SKM-1 treated with dmso at 0.1 percent for 144 hours (cell line): ENCODE results near the gene MRPS24.
A peak's percentile ranks its signal among the peaks of the same experiment; 100 is the strongest.
"Not testable (repeated sequence)": the region's sequence is repeated elsewhere in the genome, so short reads cannot be mapped to it uniquely, and the experiment has no call there.

ENCODE experiments used
- DNase-seq: peaks from one replicate; lab custom pipeline; 2025; ENCODE audit not compliant: unreplicated experiment; lab: John Stamatoyannopoulos, UW

The MRPS24 gene

GRCh38 chr7:43869006-43869866, at the start of gene MRPS24:
TSS of gene MRPS24 (minus strand) at chr7:43869517. CDS start at chr7:43869495, 22 bp downstream.
- DNase-seq, result peak; percentile 94

DNA sequence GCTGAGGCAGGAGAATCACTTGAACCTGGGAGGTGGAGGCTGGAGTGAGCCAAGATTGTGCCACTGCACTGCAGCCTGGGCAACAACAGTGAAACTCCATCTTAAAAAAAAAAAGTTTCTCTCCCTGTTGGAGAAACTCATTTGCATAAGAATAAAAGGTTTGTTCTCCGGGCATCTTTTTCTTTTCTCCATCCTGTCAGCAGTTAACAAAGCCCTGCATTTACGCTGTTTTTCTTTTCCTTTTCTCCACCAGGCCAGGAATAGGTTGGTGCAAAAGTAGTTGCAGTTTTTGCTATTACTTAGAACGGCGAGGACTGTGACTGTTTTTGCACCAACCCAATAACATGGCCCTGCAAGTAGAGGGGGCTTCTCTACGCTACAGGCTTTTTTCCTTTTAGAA, 46.6 kb upstream of the MRPS24 start:
- DNase-seq, result no peak

- DNase-seq, result no peak
These were observed 45.5 kb upstream of the MRPS24 start for GRCh38 chr7:43914795-43915194.

GRCh38 chr7:43906331-43907010, 37.2 kb upstream of the MRPS24 start, which contains the start of gene URGCP:
TSS of gene URGCP (minus strand) at chr7:43906596. CDS start at chr7:43906575, 21 bp downstream.
- peak; percentile 14 for DNase-seq

- no peak for DNase-seq
These were observed 36.6 kb upstream of the MRPS24 start for GRCh38 chr7:43905956-43906330.

- DNase-seq, result no peak
These were observed 36.1 kb upstream of the MRPS24 start for GRCh38 chr7:43905209-43905946.

DNA sequence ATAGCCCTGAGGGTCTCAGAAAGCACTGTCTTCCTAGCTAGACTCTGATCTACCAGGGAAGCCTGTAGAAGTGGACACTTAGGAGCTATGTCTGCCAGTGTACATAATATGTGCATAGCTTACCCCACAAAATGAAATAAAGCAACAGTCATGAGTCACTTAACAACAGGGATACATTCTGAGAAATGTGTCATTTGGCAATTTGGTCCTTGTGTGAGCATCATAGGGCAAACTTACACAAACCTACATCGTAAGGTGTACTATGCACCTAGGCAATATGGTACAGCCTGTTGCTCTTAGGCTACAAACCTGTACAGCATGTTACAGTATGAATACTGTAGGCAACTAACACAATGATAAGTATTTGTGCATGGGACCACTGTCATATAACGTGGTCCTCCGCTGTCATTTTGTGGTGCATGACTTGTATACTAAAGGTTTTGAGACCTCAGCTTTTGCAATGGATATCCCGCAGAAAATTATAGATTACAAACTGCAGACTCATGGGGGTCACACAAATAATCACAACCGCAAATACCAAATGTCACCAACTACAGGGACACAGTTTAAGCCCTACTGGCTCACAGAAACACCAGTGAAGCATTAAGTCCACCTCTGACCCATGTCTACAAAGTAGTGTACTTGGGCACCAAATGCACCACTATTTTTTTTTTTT, 35.4 kb upstream of the MRPS24 start:
- DNase-seq, result no peak

GRCh38 chr7:43902542-43903054, 33.3 kb upstream of the MRPS24 start:
- no peak for DNase-seq

- not testable (repeated sequence) for DNase-seq
These were observed 29.3 kb upstream of the MRPS24 start for GRCh38 chr7:43898571-43898970.

DNA sequence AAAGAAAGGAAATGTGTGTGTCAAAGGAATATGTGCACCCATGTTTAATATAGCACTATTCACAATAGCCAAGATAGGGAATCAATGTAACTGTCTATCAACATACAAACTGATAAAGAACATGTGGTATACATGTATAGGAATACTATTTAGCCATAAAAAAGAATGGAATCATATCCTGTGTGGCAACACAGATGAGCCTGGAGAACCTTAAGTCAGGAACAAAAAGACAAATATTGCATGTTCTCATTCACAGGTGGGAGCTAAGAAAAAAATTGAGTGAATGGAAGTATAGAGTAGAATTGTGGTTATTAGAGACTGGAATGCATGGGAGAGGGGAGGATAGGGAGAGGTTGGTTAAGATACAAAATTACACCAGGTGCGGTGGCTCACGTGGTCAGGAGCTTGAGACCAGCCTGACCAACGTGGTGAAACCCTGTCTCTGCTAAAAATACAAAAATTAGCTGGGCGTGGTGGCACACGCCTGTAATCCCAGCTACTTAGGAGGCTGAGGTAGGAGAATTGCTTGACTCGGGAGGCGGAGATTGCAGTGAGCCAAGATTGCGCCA, 26.6 kb upstream of the MRPS24 start:
- DNase-seq, result no peak

DNA sequence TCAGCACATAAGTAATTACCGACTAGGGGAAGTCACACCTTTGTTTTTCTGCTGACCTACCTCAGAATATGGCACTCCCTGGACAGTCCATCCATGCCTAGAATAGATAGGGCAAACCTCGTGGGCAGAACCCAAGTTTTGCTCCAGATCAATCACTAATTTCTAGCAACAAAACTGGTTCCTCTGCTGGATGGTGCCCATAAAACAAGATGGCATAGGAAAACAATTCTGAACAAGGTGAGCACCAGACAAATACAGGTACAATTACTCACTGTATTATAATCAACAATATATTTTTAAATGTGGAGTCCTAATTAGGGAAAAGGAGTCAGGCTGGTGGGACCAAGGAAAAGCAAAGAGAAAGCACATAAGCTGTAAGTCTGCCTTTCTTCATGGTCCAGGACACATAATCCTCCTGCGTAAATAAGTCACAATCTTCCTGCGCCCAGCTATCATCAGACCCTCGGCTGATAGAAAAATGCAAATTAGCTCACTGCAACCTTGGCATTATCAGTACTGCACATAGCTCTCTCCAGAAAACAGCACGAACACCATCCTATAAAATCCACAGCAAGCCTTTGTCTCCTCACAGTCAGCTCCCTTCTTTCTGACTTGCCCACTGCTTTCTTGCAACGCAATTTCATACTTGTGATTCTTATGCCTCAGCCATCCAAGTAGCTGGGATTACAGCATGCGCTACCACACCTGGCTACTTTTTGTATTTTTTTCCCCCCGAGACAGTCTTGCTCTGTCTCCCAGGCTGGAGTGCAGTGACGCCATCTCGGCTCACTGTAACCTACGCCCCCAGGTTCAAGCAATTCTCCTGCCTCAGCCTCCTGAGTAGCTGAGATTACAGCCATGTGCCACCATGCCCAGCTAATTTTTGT, 22.0 kb upstream of the MRPS24 start:
- no peak for DNase-seq

DNA sequence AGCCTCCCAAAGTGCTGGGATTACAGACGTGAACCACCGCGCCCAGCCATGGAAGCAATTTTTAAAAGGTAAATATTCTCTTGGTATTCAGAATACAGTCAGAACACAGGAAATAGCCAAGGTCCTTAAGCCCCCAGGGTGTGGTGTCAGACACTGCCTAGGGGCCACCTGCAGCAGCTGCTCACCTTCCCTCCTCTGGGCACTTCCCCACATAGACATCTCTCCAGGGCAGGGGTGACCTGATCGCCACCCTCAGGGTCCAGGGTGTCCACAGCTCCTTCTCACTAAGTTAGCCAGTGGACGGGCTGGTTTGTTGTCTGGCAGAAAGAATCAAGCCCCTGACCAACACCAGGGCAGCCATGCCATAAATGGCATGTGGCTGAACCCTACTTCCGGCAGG, 21.2 kb upstream of the MRPS24 start:
- no peak for DNase-seq

GRCh38 chr7:43888993-43889945, 20.0 kb upstream of the MRPS24 start:
- DNase-seq, result no peak

GRCh38 chr7:43884617-43885016, 15.3 kb upstream of the MRPS24 start:
- DNase-seq, result no peak

GRCh38 chr7:43884209-43884608, 14.9 kb upstream of the MRPS24 start:
- no peak for DNase-seq

DNA sequence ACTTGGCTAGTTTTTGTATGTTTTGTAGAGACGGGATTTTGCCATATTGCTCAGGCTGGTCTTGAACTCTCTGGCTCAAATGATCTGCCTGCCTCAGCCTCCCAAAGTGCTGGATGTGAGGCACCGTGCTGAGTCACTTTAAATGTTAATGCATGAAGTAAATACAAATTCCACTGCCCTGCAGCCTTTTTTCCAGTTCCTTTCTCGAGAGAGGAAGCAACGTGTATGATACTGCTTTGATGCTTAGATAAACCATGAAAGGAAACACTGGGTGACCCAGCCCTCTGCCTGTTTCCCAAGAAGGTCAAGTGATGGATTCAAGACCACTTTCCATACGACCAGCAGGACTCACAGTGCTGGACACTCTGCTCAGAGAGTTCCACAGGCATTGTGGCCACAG, 11.3 kb upstream of the MRPS24 start:
- no peak for DNase-seq

- DNase-seq, result no peak
These were observed 10.2 kb upstream of the MRPS24 start for GRCh38 chr7:43879477-43879876.

GRCh38 chr7:43878867-43879266, 9.6 kb upstream of the MRPS24 start:
- no peak for DNase-seq
